DMS53 (cell line): ENCODE results near the gene U2AF1L4.
A peak's percentile ranks its signal among the peaks of the same experiment; 100 is the strongest.

Experiments used
- DNase-seq: peaks from one replicate; lab custom pipeline; 2025; lab: John Stamatoyannopoulos, UW

The U2AF1L4 gene

GRCh38 chr19:35757231-35757748 is 12.1 kb upstream of the U2AF1L4 start:
- peak; percentile 93 for DNase-seq

GRCh38 chr19:35756377-35757230 is 11.4 kb upstream of the U2AF1L4 start, which contains the start of gene HSPB6:
Gene HSPB6 (minus strand): TSS chr19:35757029. CDS start chr19:35757008, 21 bp downstream.
- DNase-seq: peak; percentile 75

- no peak for DNase-seq
Measured at GRCh38 chr19:35755550-35756376, 10.5 kb upstream of the U2AF1L4 start.

GRCh38 chr19:35755131-35755549 is 9.9 kb upstream of the U2AF1L4 start:
- no peak for DNase-seq

GRCh38 chr19:35754370-35755130 is 9.3 kb upstream of the U2AF1L4 start:
- no peak for DNase-seq

GRCh38 chr19:35753634-35754369 is 8.6 kb upstream of the U2AF1L4 start:
- no peak for DNase-seq

GRCh38 chr19:35752746-35753350 is 7.6 kb upstream of the U2AF1L4 start:
- no peak for DNase-seq

- no peak for DNase-seq
Measured at GRCh38 chr19:35751839-35752745, 6.9 kb upstream of the U2AF1L4 start.

GRCh38 chr19:35750167-35750566 is 4.9 kb upstream of the U2AF1L4 start:
- peak; percentile 52 for DNase-seq

GRCh38 chr19:35748106-35749020 is 3.1 kb upstream of the U2AF1L4 start, which contains the start of gene LIN37:
Gene LIN37 (plus strand): TSS chr19:35748576. CDS start chr19:35748725, 149 bp downstream.
- peak; percentile 100 for DNase-seq

GRCh38 chr19:35746531-35746930 is 1.3 kb upstream of the U2AF1L4 start:
- no peak for DNase-seq

GRCh38 chr19:35746087-35746462 is 857 bp upstream of the U2AF1L4 start:
- DNase-seq: no peak

- DNase-seq: peak; percentile 100
Measured at GRCh38 chr19:35744430-35745327, 539 bp downstream of the U2AF1L4 start.

- DNase-seq: no peak
Measured at GRCh38 chr19:35743640-35744429, 1.4 kb downstream of the U2AF1L4 start.

GRCh38 chr19:35742121-35742724 is 3.0 kb downstream of the U2AF1L4 start, which contains the start of gene IGFLR1:
Gene IGFLR1 (minus strand): TSS chr19:35742452. CDS start chr19:35741180, 1,272 bp downstream.
- no peak for DNase-seq

GRCh38 chr19:35741203-35741515 is 4.1 kb downstream of the U2AF1L4 start:
- DNase-seq: no peak
